ENCODE data around the gene ENO4.
A peak's percentile ranks its signal among the peaks of the same experiment; 100 is the strongest.

Gene ENO4

GRCh38 chr10:116849248-116850057 is at the start of gene ENO4:
Gene ENO4 (plus strand): TSS chr10:116849499. CDS start chr10:116849567, 68 bp downstream.
- H3K9ac ChIP-seq (ENCODE audit: low read length): peak within 1 kb of the TSS; percentile 28
- peak within 1 kb of the TSS; percentile 72 for H3K4me3 ChIP-seq (ENCODE audit: low read length)
- H3K4me1 ChIP-seq (ENCODE audit: control insufficient read depth, insufficient read depth, low read length): no peaks in the 10 kb centered on the region
- H3K27me3 ChIP-seq (ENCODE audit: control insufficient read depth, insufficient read depth, low read length): no peaks in the 10 kb centered on the region
- H3K36me3 ChIP-seq (ENCODE audit: control insufficient read depth, insufficient read depth, low read length): no peaks in the 10 kb centered on the region
- H3K27ac ChIP-seq (ENCODE audit: low read depth, low read length): peak within 1 kb of the TSS; percentile 2

DNA sequence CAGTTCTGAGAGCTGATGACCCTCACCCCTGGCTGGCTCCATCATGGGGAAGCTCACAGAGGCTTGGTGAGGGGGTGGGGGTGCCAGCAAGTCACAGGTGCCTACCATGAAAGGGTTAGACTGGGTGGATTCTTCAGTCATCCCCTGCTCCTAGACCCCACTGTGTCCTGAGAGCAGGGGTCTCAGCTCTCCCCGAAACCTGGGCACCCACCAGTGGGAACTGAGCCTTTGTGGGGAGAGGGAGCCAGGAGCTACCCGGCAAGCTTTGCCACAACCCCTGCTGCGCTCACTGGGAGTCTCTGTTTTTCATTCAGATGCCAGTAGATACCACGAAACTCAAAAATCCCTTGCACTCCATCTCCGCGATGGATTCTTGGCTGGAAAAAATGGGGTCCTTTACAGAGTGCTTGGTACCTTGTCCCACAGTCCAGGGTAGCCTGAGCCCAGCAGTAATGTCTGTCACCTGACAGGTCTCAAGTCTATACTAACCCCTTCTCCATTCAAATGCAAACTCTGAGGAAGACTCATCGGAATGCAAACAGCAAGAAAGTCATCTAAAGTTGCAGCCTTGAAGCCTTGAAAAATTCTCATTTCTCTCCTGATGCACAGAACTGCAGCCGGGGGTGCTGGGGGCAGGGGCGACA is 48.9 kb upstream of the ENO4 start:
- Histone ChIP-seq H3K27ac (ENCODE audit: low read depth, low read length) (no peak overlapping the region), H3K4me3 (ENCODE audit: low read length) (no peak overlapping the region), H3K9ac (ENCODE audit: low read length) (no peak overlapping the region), H3K27me3 (ENCODE audit: control insufficient read depth, insufficient read depth, low read length) (no peaks in the 10 kb centered on the region), H3K4me1 (ENCODE audit: control insufficient read depth, insufficient read depth, low read length) (no peaks in the 10 kb centered on the region), H3K36me3 (ENCODE audit: control insufficient read depth, insufficient read depth, low read length) (no peaks in the 10 kb centered on the region)

DNA sequence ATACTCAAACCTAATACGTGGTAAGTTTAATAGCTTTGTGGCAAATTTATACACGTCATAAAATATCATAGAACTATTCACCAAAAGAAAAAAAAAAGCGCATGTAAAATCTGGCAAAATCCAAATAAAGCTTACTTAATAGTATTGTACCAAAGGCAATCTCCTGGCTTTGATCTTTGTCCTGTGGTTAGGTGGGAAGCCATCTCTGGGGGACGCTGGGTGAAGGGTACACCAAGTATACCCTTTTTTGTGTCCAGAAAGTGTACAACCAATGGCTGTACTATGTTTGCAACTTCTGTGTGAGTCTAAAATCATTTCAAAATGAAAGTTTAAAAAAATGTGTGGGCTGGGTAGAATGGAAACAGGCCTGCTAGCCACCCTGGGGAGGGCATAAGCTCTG is 47.6 kb upstream of the ENO4 start:
- no peaks in the 10 kb centered on the region for H3K36me3 ChIP-seq (ENCODE audit: control insufficient read depth, insufficient read depth, low read length)
- H3K4me1 ChIP-seq (ENCODE audit: control insufficient read depth, insufficient read depth, low read length): no peaks in the 10 kb centered on the region
- H3K27ac ChIP-seq (ENCODE audit: low read depth, low read length): no peak overlapping the region
- no peak overlapping the region for H3K9ac ChIP-seq (ENCODE audit: low read length)
- no peaks in the 10 kb centered on the region for H3K27me3 ChIP-seq (ENCODE audit: control insufficient read depth, insufficient read depth, low read length)
- H3K4me3 ChIP-seq (ENCODE audit: low read length): no peak overlapping the region

- Histone ChIP-seq H3K9ac (ENCODE audit: low read length) (no peak overlapping the region), H3K4me1 (ENCODE audit: control insufficient read depth, insufficient read depth, low read length) (no peaks in the 10 kb centered on the region)
Measured at GRCh38 chr10:116802474-116802873, 46.8 kb upstream of the ENO4 start.

GRCh38 chr10:116802876-116803275 is 46.4 kb upstream of the ENO4 start:
- H3K4me3 ChIP-seq (ENCODE audit: low read length): no peak overlapping the region
- no peaks in the 10 kb centered on the region for H3K4me1 ChIP-seq (ENCODE audit: control insufficient read depth, insufficient read depth, low read length)
- H3K27ac ChIP-seq (ENCODE audit: low read depth, low read length): no peak overlapping the region
- no peak overlapping the region for H3K9ac ChIP-seq (ENCODE audit: low read length)
- H3K27me3 ChIP-seq (ENCODE audit: control insufficient read depth, insufficient read depth, low read length): no peaks in the 10 kb centered on the region
- no peaks in the 10 kb centered on the region for H3K36me3 ChIP-seq (ENCODE audit: control insufficient read depth, insufficient read depth, low read length)

More at GRCh38 chr10:116802474-116802873, 46.8 kb upstream of the ENO4 start:
- Histone ChIP-seq H3K27me3 (ENCODE audit: control insufficient read depth, insufficient read depth, low read length) (no peaks in the 10 kb centered on the region), H3K27ac (ENCODE audit: low read depth, low read length) (no peak overlapping the region), H3K4me3 (ENCODE audit: low read length) (no peak overlapping the region), H3K36me3 (ENCODE audit: control insufficient read depth, insufficient read depth, low read length) (no peaks in the 10 kb centered on the region)

- no peaks in the 10 kb centered on the region for H3K27me3 ChIP-seq (ENCODE audit: control insufficient read depth, insufficient read depth, low read length)
- no peak overlapping the region for H3K9ac ChIP-seq (ENCODE audit: low read length)
Measured at GRCh38 chr10:116803451-116804249, 45.6 kb upstream of the ENO4 start.

DNA sequence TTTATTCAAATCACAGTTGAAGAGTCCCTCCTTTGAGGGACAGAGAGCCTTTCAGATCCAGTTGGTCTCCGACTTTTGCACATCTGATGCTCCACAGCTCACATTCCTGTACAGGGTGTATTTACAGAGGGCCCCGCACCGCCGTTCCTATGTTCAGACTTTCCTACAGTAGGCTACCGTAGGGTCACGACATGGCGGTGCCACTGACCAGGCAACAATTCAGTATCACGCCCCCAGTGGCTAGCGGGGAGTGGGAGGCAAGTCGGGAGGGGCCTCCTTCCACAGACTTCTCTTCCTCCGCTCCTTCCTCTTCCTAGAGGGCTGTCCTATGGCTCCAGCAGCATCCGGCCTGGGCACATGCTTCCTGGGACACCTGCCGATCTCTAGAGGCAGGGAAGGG is 40.6 kb upstream of the ENO4 start:
- H3K9ac ChIP-seq (ENCODE audit: low read length): no peak overlapping the region
- H3K27ac ChIP-seq (ENCODE audit: low read depth, low read length): no peak overlapping the region
- H3K27me3 ChIP-seq (ENCODE audit: control insufficient read depth, insufficient read depth, low read length): peaks cover 4% of the 10 kb centered on the region
- H3K36me3 ChIP-seq (ENCODE audit: control insufficient read depth, insufficient read depth, low read length): no peaks in the 10 kb centered on the region
- H3K4me3 ChIP-seq (ENCODE audit: low read length): no peak overlapping the region
- no peaks in the 10 kb centered on the region for H3K4me1 ChIP-seq (ENCODE audit: control insufficient read depth, insufficient read depth, low read length)

More at GRCh38 chr10:116803451-116804249, 45.6 kb upstream of the ENO4 start:
- H3K4me1 ChIP-seq (ENCODE audit: control insufficient read depth, insufficient read depth, low read length): no peaks in the 10 kb centered on the region
- no peak overlapping the region for H3K4me3 ChIP-seq (ENCODE audit: low read length)
- H3K27ac ChIP-seq (ENCODE audit: low read depth, low read length): no peak overlapping the region
- no peaks in the 10 kb centered on the region for H3K36me3 ChIP-seq (ENCODE audit: control insufficient read depth, insufficient read depth, low read length)

GRCh38 chr10:116809483-116810119 is 39.7 kb upstream of the ENO4 start:
- no peak overlapping the region for H3K27ac ChIP-seq (ENCODE audit: low read depth, low read length)
- H3K36me3 ChIP-seq (ENCODE audit: control insufficient read depth, insufficient read depth, low read length): no peaks in the 10 kb centered on the region
- peaks cover 4% of the 10 kb centered on the region for H3K27me3 ChIP-seq (ENCODE audit: control insufficient read depth, insufficient read depth, low read length)
- H3K4me3 ChIP-seq (ENCODE audit: low read length): no peak overlapping the region
- no peaks in the 10 kb centered on the region for H3K4me1 ChIP-seq (ENCODE audit: control insufficient read depth, insufficient read depth, low read length)
- H3K9ac ChIP-seq (ENCODE audit: low read length): no peak overlapping the region

GRCh38 chr10:116810120-116810500 is 39.2 kb upstream of the ENO4 start:
- Histone ChIP-seq H3K9ac (ENCODE audit: low read length) (no peak overlapping the region), H3K27me3 (ENCODE audit: control insufficient read depth, insufficient read depth, low read length) (peaks cover 4% of the 10 kb centered on the region), H3K4me1 (ENCODE audit: control insufficient read depth, insufficient read depth, low read length) (no peaks in the 10 kb centered on the region), H3K27ac (ENCODE audit: low read depth, low read length) (no peak overlapping the region), H3K4me3 (ENCODE audit: low read length) (no peak overlapping the region), H3K36me3 (ENCODE audit: control insufficient read depth, insufficient read depth, low read length) (no peaks in the 10 kb centered on the region)

DNA sequence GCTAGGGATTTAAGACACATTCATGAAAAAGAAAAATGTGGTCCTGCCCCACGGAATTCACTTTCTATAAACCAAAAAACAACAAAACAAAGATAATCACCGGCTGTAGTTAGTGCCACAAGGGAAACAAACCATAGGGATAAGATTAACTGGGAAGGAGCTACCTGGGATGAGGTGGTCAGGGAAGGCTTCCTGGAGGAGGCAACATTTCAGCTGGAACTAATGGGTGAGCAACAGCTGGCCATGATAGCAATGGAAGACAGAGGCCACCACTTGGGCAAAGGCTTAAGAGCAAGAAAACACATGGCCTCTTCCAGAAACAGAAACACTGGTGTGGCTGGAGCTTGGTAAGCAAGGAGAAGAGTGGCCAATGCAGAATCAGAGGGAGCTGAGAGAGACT is 38.4 kb upstream of the ENO4 start:
- H3K27ac ChIP-seq (ENCODE audit: low read depth, low read length): no peak overlapping the region
- H3K4me1 ChIP-seq (ENCODE audit: control insufficient read depth, insufficient read depth, low read length): no peaks in the 10 kb centered on the region
- H3K4me3 ChIP-seq (ENCODE audit: low read length): no peak overlapping the region
- no peak overlapping the region for H3K9ac ChIP-seq (ENCODE audit: low read length)
- H3K36me3 ChIP-seq (ENCODE audit: control insufficient read depth, insufficient read depth, low read length): no peaks in the 10 kb centered on the region
- H3K27me3 ChIP-seq (ENCODE audit: control insufficient read depth, insufficient read depth, low read length): peaks cover 4% of the 10 kb centered on the region

DNA sequence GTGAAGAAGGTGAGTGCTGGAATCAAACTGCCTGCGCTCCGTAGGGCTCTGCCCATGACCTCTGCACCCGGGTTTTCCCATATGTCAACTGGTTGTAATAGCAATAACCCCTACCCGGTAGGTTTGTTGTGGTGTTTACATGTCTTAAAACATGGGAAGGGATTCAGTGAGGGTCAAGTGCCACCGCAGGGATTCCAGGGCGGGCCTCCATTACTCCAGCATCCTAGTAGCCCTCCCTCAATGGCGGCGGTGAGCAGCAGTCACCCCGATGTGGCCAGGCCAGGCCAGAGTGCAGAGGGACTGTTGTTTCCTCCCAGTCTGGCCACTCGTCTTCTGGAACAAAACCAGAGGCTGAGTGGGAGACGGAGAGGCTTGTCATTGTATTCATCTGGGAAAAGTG is 37.6 kb upstream of the ENO4 start:
- no peak overlapping the region for H3K27ac ChIP-seq (ENCODE audit: low read depth, low read length)
- peaks cover 4% of the 10 kb centered on the region for H3K27me3 ChIP-seq (ENCODE audit: control insufficient read depth, insufficient read depth, low read length)
- H3K4me3 ChIP-seq (ENCODE audit: low read length): no peak overlapping the region
- H3K9ac ChIP-seq (ENCODE audit: low read length): no peak overlapping the region
- H3K36me3 ChIP-seq (ENCODE audit: control insufficient read depth, insufficient read depth, low read length): no peaks in the 10 kb centered on the region
- H3K4me1 ChIP-seq (ENCODE audit: control insufficient read depth, insufficient read depth, low read length): no peaks in the 10 kb centered on the region

All from rectal smooth muscle tissue (tissue), 1 donor.